HG02981 (cell line): ENCODE measurements around the gene ARID5B.

Source experiments
- ATAC-seq: cut with Tn5 transposase; IDR thresholded peaks from one replicate; pipeline ENCODE4 v1.9.1; 2021; ENCODE audit warnings: mild to moderate bottlenecking, moderate library complexity; ENCODE audit not compliant: unreplicated experiment

The ARID5B gene

DNA sequence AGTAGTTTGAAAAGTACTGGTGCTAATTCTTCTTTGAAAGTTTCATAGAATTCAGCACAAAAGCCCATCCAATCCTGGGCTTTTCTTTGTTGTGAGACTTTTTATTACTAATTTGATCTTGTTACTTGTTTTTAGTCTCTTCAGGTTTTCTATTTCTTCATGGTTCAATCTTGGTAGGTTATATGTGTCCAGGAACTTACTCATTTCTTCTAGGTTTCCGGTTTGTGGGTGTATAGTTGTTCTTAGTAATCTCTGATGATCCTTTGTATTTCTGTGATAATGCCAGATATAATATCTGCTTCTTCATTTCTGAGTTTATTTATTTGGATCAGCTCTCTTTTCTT, 219.7 kb downstream of the ARID5B start:
- ATAC-seq = no peak

DNA sequence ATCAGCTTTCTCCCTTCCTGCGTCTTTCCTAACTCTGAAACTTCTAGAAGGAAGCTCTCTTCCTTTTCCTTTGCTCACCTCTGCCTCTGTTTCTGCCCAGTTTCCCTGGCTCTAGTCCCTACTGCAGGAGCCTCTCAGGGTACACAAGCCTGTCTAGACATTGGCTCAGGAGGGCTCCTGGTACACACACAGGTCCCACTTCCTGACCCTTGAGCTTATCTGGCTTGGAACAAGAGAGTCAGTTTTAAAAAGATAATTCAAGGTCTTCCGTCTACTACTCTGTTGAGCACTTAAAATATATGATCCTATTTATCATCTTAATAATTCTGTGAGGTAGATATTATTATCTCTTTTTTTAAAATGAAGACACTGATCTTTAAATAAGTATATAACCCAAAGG, 226.5 kb downstream of the ARID5B start:
- no peak for ATAC-seq

DNA sequence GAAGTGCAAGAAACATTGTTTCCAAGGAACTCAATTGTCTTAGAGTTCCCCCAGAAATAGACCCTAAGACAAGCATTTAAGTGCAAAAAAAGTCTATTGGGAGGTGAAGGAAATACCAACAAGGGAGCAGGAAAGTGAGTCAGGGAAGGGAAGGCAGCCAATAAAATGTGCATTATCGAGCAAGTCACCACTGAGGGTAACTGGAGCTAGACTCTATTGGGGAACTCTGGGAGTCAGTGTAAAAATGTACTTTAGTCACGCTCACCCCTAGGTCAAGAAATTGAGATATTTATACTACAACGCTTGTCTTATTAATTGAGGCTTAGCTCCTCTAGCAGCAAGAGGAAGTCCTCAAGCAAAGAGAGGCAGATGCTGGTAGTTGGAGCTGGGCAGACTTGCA, 229.4 kb downstream of the ARID5B start:
- ATAC-seq = no peak

DNA sequence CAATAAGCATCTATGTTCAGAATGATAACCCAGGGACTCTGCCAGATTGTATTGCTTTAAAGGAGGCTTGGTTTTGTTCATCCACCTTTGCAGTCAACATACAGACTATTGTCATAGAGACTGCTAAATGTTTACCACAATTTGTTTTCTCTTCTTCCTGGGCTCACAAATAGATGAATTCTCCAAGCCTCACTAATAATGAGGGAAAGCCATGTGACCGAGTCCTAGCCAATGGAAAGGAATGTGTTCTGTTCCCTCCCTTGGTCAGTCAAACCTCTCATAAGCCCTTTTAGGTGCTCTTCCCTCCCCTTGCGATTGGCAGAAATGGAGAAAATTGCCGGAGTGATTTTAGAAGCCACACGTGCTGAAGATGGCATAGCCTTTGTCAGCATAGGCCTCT, 230.2 kb downstream of the ARID5B start:
- ATAC-seq = no peak

DNA sequence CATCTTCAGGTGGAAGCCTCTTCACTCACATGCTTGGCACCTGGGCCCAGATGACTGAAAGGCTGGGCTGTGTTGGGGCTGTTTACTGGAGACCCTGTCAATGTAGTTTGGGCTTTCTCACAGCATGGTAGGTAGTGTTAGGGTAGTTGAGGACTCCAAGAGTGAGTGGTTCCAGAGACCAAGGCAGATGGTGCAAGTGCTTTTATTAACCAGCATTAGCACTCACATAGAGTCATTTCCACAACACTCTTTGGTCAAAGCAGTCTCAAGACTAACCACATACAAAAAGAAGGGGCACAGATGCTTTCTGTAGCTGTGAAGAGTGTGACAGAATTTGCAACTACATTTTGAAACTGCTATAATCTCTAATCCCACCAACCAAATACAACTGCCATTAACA, 232.1 kb downstream of the ARID5B start:
- peak; percentile 96 for ATAC-seq

DNA sequence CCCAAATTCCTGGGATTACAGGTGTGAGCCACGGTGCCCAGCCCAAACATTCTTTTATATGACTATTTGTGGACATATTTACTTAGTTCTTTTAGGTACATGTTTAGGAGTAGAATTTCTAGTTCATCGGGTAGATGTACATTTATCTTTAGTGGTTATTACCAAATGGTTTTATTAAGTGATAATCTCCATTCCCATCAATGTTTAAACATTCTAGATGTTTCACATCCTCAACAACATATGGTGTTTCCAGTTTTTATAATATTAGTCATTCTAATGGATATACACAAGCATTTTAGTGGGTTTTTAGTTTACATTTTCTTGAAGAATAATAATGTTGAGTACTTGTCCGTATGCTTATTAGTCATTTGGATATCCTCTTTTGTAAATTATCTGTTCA, 235.4 kb downstream of the ARID5B start:
- no peak for ATAC-seq
